K562 (cell line): ENCODE data around the gene PLEKHN1. TPM values are rescaled to one million over a fixed set of nuclear protein-coding genes. Genes with fewer than 3 reads are reported as not detected.

Experiments used
- ATAC-seq: fragments of 200-7000 bp; cut with Tn5 transposase; 3 replicates; pipeline ENCODE4 v1.9.1; 2020; ENCODE audit warnings: moderate library complexity
- BruUV-seq: library from RNA; stranded (reverse); fragments of 400-500 nt; replicated peaks from 2 replicates; lab custom pipeline; 2021; lab: Mats Ljungman, UMichigan
- CTCF ChIA-PET: fragments of 300-600 bp; formaldehyde crosslinking; extraction: SDS; loops from one replicate; lab custom pipeline; 2021; ENCODE audit warnings: low intra/inter-chr PET ratio; lab: Yijun Ruan, JAX
- POLR2A ChIA-PET: fragments of 300-600, 350-650 bp; sonication (Branson Sonifier 250); formaldehyde crosslinking; extraction: SDS; loops from one replicate; lab custom pipeline; 2021; ENCODE audit warnings: antibody characterized with exemption, inconsistent platforms; lab: Yijun Ruan, JAX
- DNase-seq, 4 experiments: peaks; one replicate each; pipeline versions ENCODE4 v3.0.0 to v3.0.0-alpha.2; 2011 to 2018; ENCODE audit warnings: low spot score in 3 of 4, mixed read lengths in 3 of 4; ENCODE audit errors: extremely low read depth in 1 of 4
- FAIRE-seq: peaks from 2 replicates; lab custom pipeline; 2011; peaks lifted over from hg19 to GRCh38; lab: Jason Lieb, UNC
- H2AFZ ChIP-seq: 2 replicates; pipeline ENCODE4 v1.6.0; 2011; ENCODE audit warnings: low read depth, low read length, control low read depth, inconsistent platforms
- H3K27ac ChIP-seq: fragments of 200-600 bp; 3 replicates; pipeline ENCODE4 v1.8.0; 2011; ENCODE audit warnings: low read depth, mild to moderate bottlenecking, control low read depth, inconsistent platforms, low read length, moderate library complexity, mixed read lengths; ENCODE audit errors: extremely low read depth
- H3K27me3 ChIP-seq, 2 experiments: fragments of 300-600 bp in 1 of 2; 2 replicates in 1 of 2; 3 replicates in 1 of 2; pipeline versions ENCODE4 v1.6.0 to v1.8.0; 2011; ENCODE audit warnings: inconsistent platforms in 2 of 2, low read length in 2 of 2, mild to moderate bottlenecking in 1 of 2, mixed read lengths in 1 of 2, moderate library complexity in 1 of 2; ENCODE audit not compliant: control insufficient read depth in 2 of 2, insufficient read depth in 2 of 2
- H3K36me3 ChIP-seq: fragments of 300-600 bp; 3 replicates; pipeline ENCODE4 v1.8.0; 2011; ENCODE audit warnings: mild to moderate bottlenecking, low read length, inconsistent platforms; ENCODE audit not compliant: control insufficient read depth, insufficient read depth
- H3K4me1 ChIP-seq, 2 experiments: fragments of 200-600 bp in 1 of 2; replicated peaks in 1 of 2; 2 replicates in 1 of 2; 3 replicates in 1 of 2; pipeline versions ENCODE4 v1.5.1 to v1.8.0; 2011; ENCODE audit warnings: inconsistent platforms in 2 of 2, low read length in 2 of 2, mild to moderate bottlenecking in 1 of 2, mixed read lengths in 1 of 2, moderate library complexity in 1 of 2; ENCODE audit not compliant: control insufficient read depth in 2 of 2, insufficient read depth in 2 of 2
- H3K4me2 ChIP-seq: 2 replicates; pipeline ENCODE4 v1.6.1; 2011; ENCODE audit warnings: low read length, control low read depth, inconsistent platforms, mixed read lengths; ENCODE audit not compliant: insufficient read depth
- H3K4me3 ChIP-seq: fragments of 200-600 bp; sonication (generic), shearing (Covaris generic); 2 replicates; pipeline ENCODE4 v1.5.1; 2016; ENCODE audit warnings: control low read depth, inconsistent platforms
- H3K79me2 ChIP-seq: fragments of 200-600 bp; 3 replicates; pipeline ENCODE4 v1.8.0; 2011; ENCODE audit warnings: low read length, inconsistent platforms; ENCODE audit not compliant: control insufficient read depth, insufficient read depth
- H3K9ac ChIP-seq, 2 experiments: 2 replicates each; pipeline versions ENCODE4 v1.6.0 to v1.6.1; 2011; ENCODE audit warnings: low read depth in 2 of 2, low read length in 2 of 2, control low read depth in 1 of 2, inconsistent platforms in 1 of 2, mild to moderate bottlenecking in 1 of 2, mixed read lengths in 1 of 2; ENCODE audit not compliant: insufficient read depth in 1 of 2
- H3K9me1 ChIP-seq: one replicate; pipeline ENCODE4 v1.6.0; 2011; ENCODE audit warnings: inconsistent platforms, mild to moderate bottlenecking, low read length, moderate library complexity; ENCODE audit not compliant: control insufficient read depth, insufficient read depth
- H3K9me3 ChIP-seq: replicated peaks from 2 replicates; pipeline ENCODE4 v1.5.1; 2011; ENCODE audit warnings: low read depth, low read length, inconsistent platforms; ENCODE audit not compliant: control insufficient read depth, insufficient read depth
- H4K20me1 ChIP-seq: replicated peaks from 2 replicates; pipeline ENCODE4 v1.6.1; 2011; ENCODE audit warnings: low read length, inconsistent platforms, mixed read lengths; ENCODE audit not compliant: control insufficient read depth, insufficient read depth
- HNRNPLL ChIP-seq: fragments of 200-400 bp; formaldehyde crosslinking; IDR thresholded peaks from 2 replicates; pipeline ENCODE4 v1.6.1; 2017; ENCODE audit warnings: low read length, low read depth, mild to moderate bottlenecking; ENCODE audit not compliant: poor library complexity, severe bottlenecking
- KDM5B ChIP-seq: fragments of 200-600 bp; sonication (generic); IDR thresholded peaks from 2 replicates; pipeline ENCODE4 v1.6.1; 2012; ENCODE audit warnings: low read depth, mild to moderate bottlenecking, moderate library complexity, low read length, control low read depth, inconsistent platforms; ENCODE audit not compliant: insufficient replicate concordance
- POLR2B ChIP-seq: fragments of 450-650 bp; IDR thresholded peaks from 2 replicates; pipeline ENCODE4 v1.6.1; 2018; ENCODE audit warnings: low read depth; ENCODE audit not compliant: partially characterized antibody
- POLR2G ChIP-seq: fragments of 200-400 bp; formaldehyde crosslinking; IDR thresholded peaks from 2 replicates; pipeline ENCODE4 v1.6.1; 2017; ENCODE audit warnings: low read depth, mild to moderate bottlenecking, antibody characterized with exemption, low read length, moderate library complexity
- RB1 ChIP-seq: fragments of 450-650 bp; IDR thresholded peaks from 2 replicates; pipeline ENCODE4 v1.6.1; 2017; ENCODE audit warnings: low read depth, mild to moderate bottlenecking
- WGBS: fragments of 100-300 bp; shearing (Covaris generic); methylation state at CpG from one replicate; pipeline ENCODE4 v1.1.6; 2016; ENCODE audit warnings: low coverage, mixed read lengths; ENCODE audit not compliant: insufficient coverage; ENCODE audit errors: missing lambda C conversion rate; 5-methylcytosine and 5-hydroxymethylcytosine counted together
- in situ Hi-C: fragments of 300-500 bp; cut with MboI; formaldehyde crosslinking; loops from 4 replicates; pipeline ENCODE4 v1.15.0; 2018; ENCODE audit warnings: inconsistent platforms, mixed read lengths
- intact Hi-C: fragments of 100-400 bp; cut with micrococcal nuclease; formaldehyde crosslinking; loops from 2 replicates; pipeline ENCODE4 v1.14.2; 2022
- polyA plus RNA-seq, 8 experiments: library from polyadenylated mRNA; depleted of rRNA in 4 of 8; stranded (reverse) in 5 of 8; unstranded in 3 of 8; fragments of >200 nt; fragmentation: Nextera tagmentation in 2 of 8; fragmentation: Illumina TruSeq in 1 of 8; extraction: Ambion mirVana in 2 of 8; extraction: Trizol in 1 of 8; gene quantifications; 2 replicates each; pipeline versions ENCODE4 v1.2.1 to v1.2.3, GENCODE V29; 2011 to 2014; ENCODE audit warnings: inconsistent platforms in 1 of 8, missing spikeins in 1 of 8
- total RNA-seq, 7 experiments: library from RNA; depleted of rRNA in 6 of 7; stranded (reverse); fragments of >200 nt in 6 of 7; fragmentation: Illumina TruSeq in 2 of 7; extraction: Trizol in 2 of 7; gene quantifications; 2 replicates each; pipeline versions ENCODE4 v1.2.1 to v1.2.3, GENCODE V29; 2011 to 2021; ENCODE audit warnings: low replicate concordance in 1 of 7
- TF ChIP-seq, protein P1 (sequence below): sonication (generic); formaldehyde crosslinking; IDR thresholded peaks from 2 replicates; pipeline ENCODE4 v1.8.0; 2022; ENCODE audit warnings: missing genetic modification reagents, mild to moderate bottlenecking, moderate library complexity, borderline replicate concordance
- TF ChIP-seq, protein P2 (sequence below): sonication (generic); formaldehyde crosslinking; IDR thresholded peaks from 2 replicates; pipeline ENCODE4 v1.8.0; 2022; ENCODE audit warnings: mild to moderate bottlenecking, missing genetic modification reagents

The PLEKHN1 gene
- total and polyA plus RNA-seq, 9 of the 15 experiments (the other 6 are each of a cell fraction or from before 2014, with no cell fraction given) = 0.07 to 1.5 (median 0.13) TPM; not detected in 2

DNA sequence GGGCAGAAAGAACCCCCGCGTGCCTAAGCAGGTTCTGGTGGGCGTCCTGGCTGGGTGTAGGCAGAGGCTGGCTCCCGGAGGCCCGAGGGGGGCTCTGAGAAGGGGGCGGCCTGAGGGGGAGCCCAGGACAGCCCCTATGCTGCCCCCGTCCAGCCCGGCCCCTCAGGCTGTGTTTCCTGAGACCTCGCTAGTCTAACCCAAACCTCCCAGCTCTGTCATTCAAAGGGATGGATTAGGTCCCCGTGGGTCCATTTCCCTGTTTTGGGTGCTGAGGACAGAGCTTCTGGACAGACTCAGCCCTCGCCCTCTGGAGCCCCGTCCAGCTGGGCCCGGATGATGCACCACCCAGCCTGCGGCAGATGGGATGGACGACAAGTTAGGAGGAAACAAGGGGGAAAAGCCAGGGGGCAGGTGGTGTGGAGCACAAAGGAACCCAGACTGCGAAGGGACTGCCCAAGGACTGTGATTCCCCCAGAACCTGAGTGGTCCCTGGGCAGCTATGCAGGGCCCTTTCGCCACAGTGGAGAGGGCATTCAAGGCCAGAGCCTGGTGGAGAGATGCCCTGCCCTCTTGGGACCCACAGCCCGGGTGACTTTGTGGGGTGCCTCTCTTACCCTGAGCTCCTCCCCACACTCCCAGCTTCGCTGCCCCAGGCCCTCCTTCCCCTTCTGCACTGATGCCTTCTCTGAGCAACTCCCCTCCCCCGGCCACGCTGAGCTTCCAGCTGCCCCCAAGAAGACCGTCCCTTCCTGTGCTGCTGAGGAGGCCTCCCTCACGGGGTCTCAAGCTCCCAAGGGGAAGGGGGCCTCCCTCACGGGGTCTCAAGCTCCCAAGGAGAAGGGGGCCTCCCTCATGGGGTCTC lies 30.8 kb downstream of the PLEKHN1 start:
- no peak overlapping the region for H3K4me2 ChIP-seq
- H3K4me3 ChIP-seq = no peak overlapping the region
- H3K27ac ChIP-seq = no peak overlapping the region
- no TSS peak for BruUV-seq
- H3K4me1 ChIP-seq = peaks cover 4 to 71% of the 10 kb centered on the region in 2 experiments; a peak in 4 of 5 replicates
- TF ChIP-seq POLR2G (peak; percentile 22; the same call in 1 of the 2 replicates), KDM5B (peak; percentile 15), HNRNPLL (no peak), POLR2B (peak; percentile 22), RB1 (peak; percentile 18; the same call in 1 of the 2 replicates)
- TF ChIP-seq, protein P1, sequence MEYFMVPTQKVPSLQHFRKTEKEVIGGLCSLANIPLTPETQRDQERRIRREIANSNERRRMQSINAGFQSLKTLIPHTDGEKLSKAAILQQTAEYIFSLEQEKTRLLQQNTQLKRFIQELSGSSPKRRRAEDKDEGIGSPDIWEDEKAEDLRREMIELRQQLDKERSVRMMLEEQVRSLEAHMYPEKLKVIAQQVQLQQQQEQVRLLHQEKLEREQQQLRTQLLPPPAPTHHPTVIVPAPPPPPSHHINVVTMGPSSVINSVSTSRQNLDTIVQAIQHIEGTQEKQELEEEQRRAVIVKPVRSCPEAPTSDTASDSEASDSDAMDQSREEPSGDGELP = peak; percentile 49; the same call in 1 of the 2 replicates
- TF ChIP-seq, protein P2, sequence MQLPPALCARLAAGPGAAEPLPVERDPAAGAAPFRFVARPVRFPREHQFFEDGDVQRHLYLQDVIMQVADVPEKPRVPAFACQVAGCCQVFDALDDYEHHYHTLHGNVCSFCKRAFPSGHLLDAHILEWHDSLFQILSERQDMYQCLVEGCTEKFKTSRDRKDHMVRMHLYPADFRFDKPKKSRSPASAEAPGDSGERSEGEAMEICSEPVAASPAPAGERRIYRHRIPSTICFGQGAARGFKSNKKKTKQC (CRISPR knock-in tag) = no peak
- peak overlapping the region in 1 of 2 experiments; percentile 24; a peak in 1 of 4 replicates for H3K9ac ChIP-seq
- intact Hi-C loops (no loop called here), in situ Hi-C loops (no loop called here)
- H3K9me1 ChIP-seq = no peaks in the 10 kb centered on the region
- ChIA-PET POLR2A (interaction anchor here (0.7 to 1.9 kb wide), 8 partner anchors 8 to 206 kb away, joined by 3 to 8 read pairs (median 4); partner anchors contain the start of genes ISG15 and PERM1), CTCF (no interaction called here)
- no peak overlapping the region for H2AFZ ChIP-seq
- H3K27me3 ChIP-seq = peaks cover 0 to 8% of the 10 kb centered on the region in 2 experiments; a peak in 1 of 5 replicates
- DNase-seq = peak in 2 of 4 experiments; percentile 11 to 15
- H3K79me2 ChIP-seq = peaks cover 15% of the 10 kb centered on the region; the same call in 2 of the 3 replicates
- no peaks in the 10 kb centered on the region for H3K36me3 ChIP-seq
- FAIRE-seq = no peak
- WGBS = 24% methylated on average over 18 of the region's 24 CpGs
- ATAC-seq = no peak
- no peaks in the 10 kb centered on the region for H3K9me3 ChIP-seq
- H4K20me1 ChIP-seq = peaks cover 9% of the 10 kb centered on the region; the same call in 1 of the 2 replicates
